ENCODE results near the gene SDK1.

DNA sequence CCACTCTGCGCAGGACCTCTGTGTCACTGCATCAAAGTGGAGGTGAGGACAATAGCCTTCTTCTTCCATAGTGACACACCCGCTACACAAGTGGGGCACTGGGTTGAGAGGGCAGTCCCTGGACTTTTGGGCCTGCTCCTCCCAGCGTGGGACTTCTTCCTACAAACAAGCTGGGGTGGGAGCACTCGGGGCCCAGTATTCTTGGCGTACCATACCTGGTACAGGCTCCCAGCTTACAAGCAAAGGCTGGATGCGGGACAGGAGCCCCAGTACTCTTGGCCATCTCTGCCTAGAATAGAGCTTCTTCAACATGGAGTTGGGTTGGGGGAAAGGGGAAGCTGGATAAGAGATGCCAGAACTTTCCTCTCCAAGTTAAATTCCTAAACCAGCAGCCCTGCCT, 954.3 kb downstream of the SDK1 start:
- TF ChIP-seq, protein P1, sequence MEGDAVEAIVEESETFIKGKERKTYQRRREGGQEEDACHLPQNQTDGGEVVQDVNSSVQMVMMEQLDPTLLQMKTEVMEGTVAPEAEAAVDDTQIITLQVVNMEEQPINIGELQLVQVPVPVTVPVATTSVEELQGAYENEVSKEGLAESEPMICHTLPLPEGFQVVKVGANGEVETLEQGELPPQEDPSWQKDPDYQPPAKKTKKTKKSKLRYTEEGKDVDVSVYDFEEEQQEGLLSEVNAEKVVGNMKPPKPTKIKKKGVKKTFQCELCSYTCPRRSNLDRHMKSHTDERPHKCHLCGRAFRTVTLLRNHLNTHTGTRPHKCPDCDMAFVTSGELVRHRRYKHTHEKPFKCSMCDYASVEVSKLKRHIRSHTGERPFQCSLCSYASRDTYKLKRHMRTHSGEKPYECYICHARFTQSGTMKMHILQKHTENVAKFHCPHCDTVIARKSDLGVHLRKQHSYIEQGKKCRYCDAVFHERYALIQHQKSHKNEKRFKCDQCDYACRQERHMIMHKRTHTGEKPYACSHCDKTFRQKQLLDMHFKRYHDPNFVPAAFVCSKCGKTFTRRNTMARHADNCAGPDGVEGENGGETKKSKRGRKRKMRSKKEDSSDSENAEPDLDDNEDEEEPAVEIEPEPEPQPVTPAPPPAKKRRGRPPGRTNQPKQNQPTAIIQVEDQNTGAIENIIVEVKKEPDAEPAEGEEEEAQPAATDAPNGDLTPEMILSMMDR (IDR thresholded peaks at IDR 0.05 in 4 of 5, conservative IDR thresholded peaks at IDR 0.05 in 1 of 5) = no peak
- no peak for TF ChIP-seq POLR2A (IDR thresholded peaks at IDR 0.05)
